ENCODE results near the gene ADCY3.

ADCY3 gene

DNA sequence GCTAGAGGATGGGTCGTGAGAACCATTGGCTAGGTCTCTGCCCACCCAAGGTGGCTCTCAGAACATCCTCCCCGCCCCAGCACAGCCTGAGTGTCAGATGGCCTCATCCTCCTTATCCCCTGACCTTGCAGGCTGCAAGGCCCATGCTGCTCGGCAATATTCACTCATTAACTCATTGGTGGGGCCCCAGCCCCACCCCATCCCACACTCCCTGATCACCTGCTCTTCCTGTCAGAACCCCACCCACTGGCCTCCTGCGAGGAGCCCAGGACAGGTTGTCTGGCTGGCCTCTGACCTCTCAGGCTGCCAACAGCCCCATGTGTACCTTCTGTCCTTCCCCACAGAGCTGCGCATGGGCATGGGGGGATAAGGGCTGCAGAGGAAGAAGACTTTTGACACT is 5.3 kb downstream of the ADCY3 start:
- Histone ChIP-seq H3K4me1 (no peaks in the 10 kb centered on the region), H3K36me3 (peaks cover 7% of the 10 kb centered on the region)

DNA sequence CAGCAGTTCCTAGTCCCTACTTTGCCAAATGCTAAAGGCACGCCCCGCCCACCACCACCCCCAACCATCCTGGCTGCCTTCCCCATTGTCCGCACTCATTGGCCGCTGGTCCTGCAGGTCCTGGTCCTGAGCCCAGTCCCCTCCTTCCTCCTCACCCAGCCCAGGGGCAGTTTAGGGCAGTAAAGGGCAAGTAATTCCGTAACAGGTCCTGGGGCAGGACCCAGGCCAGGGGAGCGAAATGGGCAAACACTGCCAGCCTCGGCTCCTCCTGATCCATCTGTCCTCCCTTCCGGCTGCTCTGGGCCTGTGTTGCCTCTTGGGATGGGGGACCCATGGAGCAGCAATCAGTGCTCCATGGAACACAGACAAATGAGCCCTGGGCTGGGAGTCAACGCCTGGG is 6.1 kb downstream of the ADCY3 start:
- DNase-seq, result no peak
- peaks cover 7% of the 10 kb centered on the region for H3K36me3 ChIP-seq
- no peak overlapping the region for H3K4me3 ChIP-seq (ENCODE audit: low read depth, low read length)
- no peak for TF ChIP-seq CTCF (IDR thresholded peaks at IDR 0.05; ENCODE audit: low read depth, low read length)
- no peaks in the 10 kb centered on the region for H3K27me3 ChIP-seq
- H3K4me1 ChIP-seq, result no peaks in the 10 kb centered on the region
- H3K9me3 ChIP-seq, result no peaks in the 10 kb centered on the region

More for the DNA sequence above, 5.3 kb downstream of the ADCY3 start:
- Histone ChIP-seq H3K4me3 (ENCODE audit: low read depth, low read length) (no peak overlapping the region), H3K9me3 (no peaks in the 10 kb centered on the region), H3K27me3 (no peaks in the 10 kb centered on the region)
- DNase-seq, result no peak
- no peak for TF ChIP-seq CTCF (IDR thresholded peaks at IDR 0.05; ENCODE audit: low read depth, low read length)

GRCh38 chr2:24912986-24913385 is 7.1 kb downstream of the ADCY3 start:
- no peaks in the 10 kb centered on the region for H3K27me3 ChIP-seq
- no peak overlapping the region for H3K4me3 ChIP-seq (ENCODE audit: low read depth, low read length)
- H3K36me3 ChIP-seq, result peaks cover 7% of the 10 kb centered on the region
- no peak for DNase-seq
- no peaks in the 10 kb centered on the region for H3K9me3 ChIP-seq
- H3K4me1 ChIP-seq, result no peaks in the 10 kb centered on the region
- TF ChIP-seq CTCF (IDR thresholded peaks at IDR 0.05; ENCODE audit: low read depth, low read length), result no peak

DNA sequence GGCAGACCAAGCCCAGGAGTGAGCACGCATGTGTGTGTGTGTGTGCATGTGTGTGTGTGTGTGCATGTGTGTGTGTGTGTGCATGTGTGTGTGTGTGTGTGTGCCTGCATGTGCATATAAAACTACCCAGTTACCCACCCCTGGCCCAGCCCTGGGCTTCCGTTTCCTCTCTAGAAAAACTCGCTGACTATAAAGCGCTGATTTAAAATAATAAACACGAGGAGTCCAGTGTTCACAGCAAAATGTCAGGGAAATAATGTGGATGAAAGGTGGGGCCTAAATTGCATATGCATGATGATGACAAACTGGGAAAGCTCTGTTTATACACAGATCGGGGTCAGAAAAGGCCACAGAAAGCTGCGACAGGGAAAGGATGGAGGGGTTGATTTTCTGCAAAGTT is 7.5 kb downstream of the ADCY3 start:
- Histone ChIP-seq H3K27me3 (no peaks in the 10 kb centered on the region), H3K9me3 (no peaks in the 10 kb centered on the region), H3K4me3 (ENCODE audit: low read depth, low read length) (no peak overlapping the region), H3K4me1 (no peaks in the 10 kb centered on the region), H3K36me3 (peaks cover 7% of the 10 kb centered on the region)
- no peak for TF ChIP-seq CTCF (IDR thresholded peaks at IDR 0.05; ENCODE audit: low read depth, low read length)
- no peak for DNase-seq

- H3K9me3 ChIP-seq, result no peaks in the 10 kb centered on the region
- H3K36me3 ChIP-seq, result peaks cover 12% of the 10 kb centered on the region
- no peak for DNase-seq
- H3K4me3 ChIP-seq (ENCODE audit: low read depth, low read length), result no peak overlapping the region
- H3K27me3 ChIP-seq, result no peaks in the 10 kb centered on the region
- H3K4me1 ChIP-seq, result no peaks in the 10 kb centered on the region
- TF ChIP-seq CTCF (IDR thresholded peaks at IDR 0.05; ENCODE audit: low read depth, low read length), result no peak
These were observed 9.8 kb downstream of the ADCY3 start for GRCh38 chr2:24910245-24910644.

DNA sequence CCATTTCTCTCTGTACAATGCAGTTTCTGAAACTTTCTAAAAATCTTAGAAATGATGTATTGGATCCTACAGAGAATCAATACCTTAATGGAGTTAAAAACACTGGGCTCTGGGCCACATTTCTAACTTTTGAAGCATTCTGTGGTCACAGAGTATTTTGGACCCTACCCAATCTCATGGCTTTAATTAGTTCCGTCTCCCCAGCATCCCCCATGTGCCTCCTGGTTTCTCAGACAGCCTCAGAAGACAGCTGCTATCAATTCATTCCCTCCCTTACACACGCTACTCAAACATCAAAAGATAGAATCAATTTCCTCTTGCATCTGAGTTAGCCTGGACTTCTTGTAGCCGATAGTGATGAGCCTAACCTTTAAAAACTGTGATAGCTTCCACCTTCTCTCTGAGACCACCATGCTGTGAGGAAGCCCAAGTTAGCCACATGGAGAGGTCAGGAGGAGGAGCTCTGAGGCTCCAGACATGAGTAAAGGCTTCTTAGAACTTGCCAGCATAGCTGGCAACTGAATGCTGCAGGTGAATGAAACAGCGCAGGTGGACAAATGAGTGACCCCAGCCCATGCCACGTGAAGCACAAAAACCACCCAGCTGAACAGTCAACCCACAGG is 10.4 kb downstream of the ADCY3 start:
- Histone ChIP-seq H3K9me3 (no peaks in the 10 kb centered on the region), H3K4me1 (no peaks in the 10 kb centered on the region), H3K27me3 (no peaks in the 10 kb centered on the region), H3K36me3 (peaks cover 12% of the 10 kb centered on the region), H3K4me3 (ENCODE audit: low read depth, low read length) (no peak overlapping the region)
- no peak for TF ChIP-seq CTCF (IDR thresholded peaks at IDR 0.05; ENCODE audit: low read depth, low read length)
- DNase-seq, result no peak

All from BE2C (cell line).